ENCODE data around the gene AGBL3.

The AGBL3 gene

GRCh38 chr7:135181261-135181928 lies 195.1 kb downstream of the AGBL3 start:
- in situ Hi-C loops (cut with MboI; ENCODE audit: low sequenced_read_pairs, unreplicated experiment): no loop called here
- DNase-seq (ENCODE audit: low spot score): no peak
- no peak for TF ChIP-seq CTCF (IDR thresholded peaks at IDR 0.05; ENCODE audit: borderline replicate concordance, control extremely low read depth, extremely low read depth, insufficient read depth, missing control alignments)

GRCh38 chr7:135181929-135182678 lies 195.8 kb downstream of the AGBL3 start:
- in situ Hi-C loops (cut with MboI; ENCODE audit: low sequenced_read_pairs, unreplicated experiment): no loop called here
- no peak for DNase-seq (ENCODE audit: low spot score)
- no peak for TF ChIP-seq CTCF (IDR thresholded peaks at IDR 0.05; ENCODE audit: borderline replicate concordance, control extremely low read depth, extremely low read depth, insufficient read depth, missing control alignments)

- in situ Hi-C loops (cut with MboI; ENCODE audit: low sequenced_read_pairs, unreplicated experiment): no loop called here
- TF ChIP-seq CTCF (IDR thresholded peaks at IDR 0.05; ENCODE audit: borderline replicate concordance, control extremely low read depth, extremely low read depth, insufficient read depth, missing control alignments): no peak
Observed at GRCh38 chr7:135183478-135183877, 197.2 kb downstream of the AGBL3 start.

GRCh38 chr7:135184254-135184841 lies 198.0 kb downstream of the AGBL3 start:
- in situ Hi-C loops (cut with MboI; ENCODE audit: low sequenced_read_pairs, unreplicated experiment): no loop called here
- no peak for DNase-seq (ENCODE audit: low spot score)
- TF ChIP-seq CTCF (IDR thresholded peaks at IDR 0.05; ENCODE audit: borderline replicate concordance, control extremely low read depth, extremely low read depth, insufficient read depth, missing control alignments): no peak

More at GRCh38 chr7:135183478-135183877, 197.2 kb downstream of the AGBL3 start:
- DNase-seq (ENCODE audit: low spot score): no peak
